Tibial nerve (tissue), 3 donors: ENCODE measurements around the gene TBK1.
A peak's percentile ranks its signal among the peaks of the same experiment; 100 is the strongest.

Source experiments
- CTCF ChIP-seq, 5 experiments: fragments of 200-600 bp in 3 of 5; fragments of 450-650 bp in 2 of 5; sonication (generic) in 3 of 5; IDR thresholded peaks; one replicate each; pipeline ENCODE4 v1.5.1; 2016 to 2019; ENCODE audit warnings: antibody characterized with exemption in 5 of 5, mild to moderate bottlenecking in 3 of 5, moderate library complexity in 2 of 5
- POLR2A ChIP-seq, 2 donors: fragments of 450-650 bp; IDR thresholded peaks; one replicate each; pipeline ENCODE4 v1.6.1; 2017; ENCODE audit warnings: antibody characterized with exemption in 2 of 2, mild to moderate bottlenecking in 2 of 2, moderate library complexity in 2 of 2

GRCh38 chr12:64403707-64404469, 48.0 kb upstream of the TBK1 start, which contains the start of gene XPOT:
- TF ChIP-seq CTCF (IDR thresholded peaks at IDR 0.05) = peak in 3 of 5 experiments; percentile 9 to 48 (median 9)
- TF ChIP-seq POLR2A (IDR thresholded peaks at IDR 0.05) = peak in 1 of 2 donors; percentile 32
